Measurements from ENCODE around the gene CRIP2.

DNA sequence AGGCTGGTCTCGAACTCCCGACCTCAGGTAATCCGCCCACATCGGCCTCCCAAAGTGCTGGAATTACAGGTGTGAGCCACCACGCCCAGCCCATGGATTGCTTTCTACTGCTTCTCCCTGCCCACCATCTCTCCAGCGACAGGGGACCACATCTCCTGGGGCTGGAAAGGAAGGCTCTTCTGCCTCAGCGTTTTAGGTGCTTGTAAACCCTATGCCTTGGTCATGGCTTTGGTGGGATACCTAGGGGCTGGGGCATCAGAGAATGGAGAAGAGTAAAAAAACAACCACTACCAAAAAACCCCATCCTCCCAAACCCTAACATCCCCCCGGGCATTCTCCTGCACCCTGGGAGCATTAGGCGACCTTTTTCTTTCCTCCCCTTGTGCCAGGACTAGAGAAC, 50.7 kb downstream of the CRIP2 start:
- TF ChIP-seq, protein P1, sequence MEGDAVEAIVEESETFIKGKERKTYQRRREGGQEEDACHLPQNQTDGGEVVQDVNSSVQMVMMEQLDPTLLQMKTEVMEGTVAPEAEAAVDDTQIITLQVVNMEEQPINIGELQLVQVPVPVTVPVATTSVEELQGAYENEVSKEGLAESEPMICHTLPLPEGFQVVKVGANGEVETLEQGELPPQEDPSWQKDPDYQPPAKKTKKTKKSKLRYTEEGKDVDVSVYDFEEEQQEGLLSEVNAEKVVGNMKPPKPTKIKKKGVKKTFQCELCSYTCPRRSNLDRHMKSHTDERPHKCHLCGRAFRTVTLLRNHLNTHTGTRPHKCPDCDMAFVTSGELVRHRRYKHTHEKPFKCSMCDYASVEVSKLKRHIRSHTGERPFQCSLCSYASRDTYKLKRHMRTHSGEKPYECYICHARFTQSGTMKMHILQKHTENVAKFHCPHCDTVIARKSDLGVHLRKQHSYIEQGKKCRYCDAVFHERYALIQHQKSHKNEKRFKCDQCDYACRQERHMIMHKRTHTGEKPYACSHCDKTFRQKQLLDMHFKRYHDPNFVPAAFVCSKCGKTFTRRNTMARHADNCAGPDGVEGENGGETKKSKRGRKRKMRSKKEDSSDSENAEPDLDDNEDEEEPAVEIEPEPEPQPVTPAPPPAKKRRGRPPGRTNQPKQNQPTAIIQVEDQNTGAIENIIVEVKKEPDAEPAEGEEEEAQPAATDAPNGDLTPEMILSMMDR (IDR thresholded peaks at IDR 0.05), result no peak
- TF ChIP-seq EZH2 (IDR thresholded peaks at IDR 0.05; ENCODE audit: borderline replicate concordance, insufficient read depth, low read depth, low read length, poor library complexity, severe bottlenecking), result no peak

All from B cell (primary cell).